ENCODE results near the gene WNK4.

GRCh38 chr17:42791948-42792347 lies 11.5 kb downstream of the WNK4 start:
- TF ChIP-seq ADNP (tag; IDR thresholded peaks at IDR 0.05), result no peak
- TF ChIP-seq GATAD2A (IDR thresholded peaks at IDR 0.05), result no peak
- TF ChIP-seq CTCF (IDR thresholded peaks at IDR 0.05 in 2 of 3, conservative IDR thresholded peaks at IDR 0.05 in 1 of 3; ENCODE audit: insufficient read depth in 2 of 3, low read depth in 1 of 3, low read length in 3 of 3), result no peak
- TF ChIP-seq TAF1 (IDR thresholded peaks at IDR 0.05; ENCODE audit: control insufficient read depth, extremely low read depth, insufficient read depth, low read length, severe bottlenecking), result no peak
- no peak for TF ChIP-seq YY1 (IDR thresholded peaks at IDR 0.05; ENCODE audit: borderline replicate concordance in 1 of 3, control insufficient read depth in 1 of 3, extremely low read depth in 1 of 3, insufficient read depth in 3 of 3, insufficient read length in 1 of 3, insufficient replicate concordance in 2 of 3, low read depth in 1 of 3, low read length in 2 of 3)

All from K562 (cell line).